ENCODE data around the gene MSI2.

Gene MSI2

GRCh38 chr17:57282296-57282695 lies 26.0 kb downstream of the MSI2 start:
- Histone ChIP-seq H3K18ac (ENCODE audit: low read length) (no peak overlapping the region), H3K4me2 (ENCODE audit: low read length) (no peak overlapping the region), H3K27me3 (ENCODE audit: insufficient read depth, low read length) (no peaks in the 10 kb centered on the region), H3K23ac (ENCODE audit: low read length) (no peak overlapping the region), H2BK5ac (ENCODE audit: low read depth, low read length, poor library complexity) (no peak overlapping the region), H3K4me3 (ENCODE audit: low read depth, low read length) (no peak overlapping the region), H3K4me1 (ENCODE audit: control insufficient read depth in 1 of 2, insufficient read depth in 2 of 2, low read length in 2 of 2) (peaks cover 7 to 15% of the 10 kb centered on the region in 2 experiments), H2BK12ac (ENCODE audit: low read length) (no peak overlapping the region), H3K4ac (ENCODE audit: low read depth, low read length) (no peak overlapping the region), H3K36me3 (ENCODE audit: control insufficient read depth in 1 of 2, insufficient read depth in 2 of 2, low read length in 2 of 2) (peaks cover 26 to 41% of the 10 kb centered on the region in 2 experiments), H2AFZ (ENCODE audit: insufficient read depth, low read length, poor library complexity) (no peak overlapping the region), H3K79me1 (ENCODE audit: low read length) (peaks cover 2% of the 10 kb centered on the region), H3K9me3 (ENCODE audit: insufficient read depth, low read depth, low read length) (no peaks in the 10 kb centered on the region), H3K14ac (ENCODE audit: low read length) (no peak overlapping the region), H3K27ac (ENCODE audit: low read depth, low read length) (no peak overlapping the region), H4K8ac (ENCODE audit: low read depth, low read length) (no peak overlapping the region), H2AK5ac (ENCODE audit: low read length) (no peak overlapping the region), H2BK120ac (ENCODE audit: insufficient read depth, low read length, poor library complexity) (no peak overlapping the region), H3K79me2 (ENCODE audit: control insufficient read depth, insufficient read depth, low read length, poor library complexity) (no peaks in the 10 kb centered on the region), H3K9ac (ENCODE audit: low read length) (no peak overlapping the region), H4K12ac (ENCODE audit: low read depth, low read length) (no peak overlapping the region), H4K91ac (ENCODE audit: low read depth, low read length) (no peak overlapping the region)
- DNase-seq: no peak
- WGBS (ENCODE audit: extremely low coverage, insufficient coverage, insufficient read length): no CpG with 5 or more reads among the region's 1 CpG

DNA sequence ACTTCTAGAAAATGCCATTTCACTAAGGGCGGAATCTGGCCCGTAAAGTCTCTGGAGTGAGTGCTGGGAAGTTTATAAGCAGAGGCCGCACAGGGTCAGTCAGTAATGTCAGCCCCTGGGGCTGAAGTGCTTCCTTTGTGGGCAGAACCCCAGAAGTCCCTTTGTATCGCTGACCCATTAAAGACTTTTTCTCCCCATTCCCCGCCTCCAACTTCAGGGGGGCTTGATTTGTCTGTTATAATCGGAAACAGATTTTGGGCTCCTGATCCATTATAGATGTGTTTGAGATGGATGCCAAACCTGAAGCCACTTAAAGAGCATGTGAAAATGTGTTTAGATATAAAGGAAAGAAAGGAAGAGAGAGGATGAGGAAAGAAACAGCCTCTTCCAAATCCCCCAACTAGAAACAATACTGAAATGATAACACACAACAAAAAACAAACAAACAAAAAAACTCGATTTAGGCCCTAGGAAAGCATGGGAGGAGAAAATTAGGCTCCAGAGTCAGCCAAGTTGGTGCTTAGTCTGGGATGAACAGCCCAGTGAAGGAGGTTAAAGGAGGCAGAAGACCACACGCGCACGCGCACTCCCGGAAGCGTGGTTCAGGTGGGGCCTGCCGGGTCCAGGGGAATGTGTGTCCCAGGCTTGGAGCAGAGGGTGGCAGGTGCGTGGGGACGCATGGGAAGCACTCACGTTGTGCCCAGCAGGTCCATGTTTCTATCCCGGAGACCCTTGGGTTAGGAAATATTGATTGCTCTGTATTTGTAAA lies 27.1 kb downstream of the MSI2 start:
- Histone ChIP-seq H3K4ac (ENCODE audit: low read depth, low read length) (no peak overlapping the region), H3K23ac (ENCODE audit: low read length) (no peak overlapping the region), H3K18ac (ENCODE audit: low read length) (no peak overlapping the region), H3K4me2 (ENCODE audit: low read length) (no peak overlapping the region), H2AK5ac (ENCODE audit: low read length) (peak overlapping the region; percentile 46), H4K12ac (ENCODE audit: low read depth, low read length) (no peak overlapping the region), H3K9me3 (ENCODE audit: insufficient read depth, low read depth, low read length) (no peaks in the 10 kb centered on the region), H3K9ac (ENCODE audit: low read length) (no peak overlapping the region), H3K4me3 (ENCODE audit: low read depth, low read length) (no peak overlapping the region), H3K14ac (ENCODE audit: low read length) (no peak overlapping the region), H4K91ac (ENCODE audit: low read depth, low read length) (no peak overlapping the region), H2BK12ac (ENCODE audit: low read length) (peak overlapping the region; percentile 39), H3K36me3 (ENCODE audit: control insufficient read depth in 1 of 2, insufficient read depth in 2 of 2, low read length in 2 of 2) (peaks cover 25 to 43% of the 10 kb centered on the region in 2 experiments), H4K8ac (ENCODE audit: low read depth, low read length) (no peak overlapping the region), H3K79me2 (ENCODE audit: control insufficient read depth, insufficient read depth, low read length, poor library complexity) (no peaks in the 10 kb centered on the region), H2BK5ac (ENCODE audit: low read depth, low read length, poor library complexity) (no peak overlapping the region), H3K27me3 (ENCODE audit: insufficient read depth, low read length) (no peaks in the 10 kb centered on the region), H2AFZ (ENCODE audit: insufficient read depth, low read length, poor library complexity) (no peak overlapping the region), H3K4me1 (ENCODE audit: control insufficient read depth in 1 of 2, insufficient read depth in 2 of 2, low read length in 2 of 2) (peaks cover 14 to 16% of the 10 kb centered on the region in 2 experiments), H3K79me1 (ENCODE audit: low read length) (peaks cover 2% of the 10 kb centered on the region), H2BK120ac (ENCODE audit: insufficient read depth, low read length, poor library complexity) (no peak overlapping the region), H3K27ac (ENCODE audit: low read depth, low read length) (no peak overlapping the region)
- no peak for DNase-seq
- WGBS (ENCODE audit: extremely low coverage, insufficient coverage, insufficient read length): no CpG with 5 or more reads among the region's 18 CpGs

- H2BK12ac ChIP-seq (ENCODE audit: low read length): no peak overlapping the region
- H3K14ac ChIP-seq (ENCODE audit: low read length): no peak overlapping the region
- H3K4ac ChIP-seq (ENCODE audit: low read depth, low read length): no peak overlapping the region
- H3K4me1 ChIP-seq (ENCODE audit: control insufficient read depth in 1 of 2, insufficient read depth in 2 of 2, low read length in 2 of 2): peaks cover 14 to 16% of the 10 kb centered on the region in 2 experiments
- H2AFZ ChIP-seq (ENCODE audit: insufficient read depth, low read length, poor library complexity): no peak overlapping the region
- no peak overlapping the region for H3K27ac ChIP-seq (ENCODE audit: low read depth, low read length)
- peaks cover 18 to 37% of the 10 kb centered on the region in 2 experiments for H3K36me3 ChIP-seq (ENCODE audit: control insufficient read depth in 1 of 2, insufficient read depth in 2 of 2, low read length in 2 of 2)
- no peak overlapping the region for H3K4me3 ChIP-seq (ENCODE audit: low read depth, low read length)
- no peak overlapping the region for H4K91ac ChIP-seq (ENCODE audit: low read depth, low read length)
- H2BK5ac ChIP-seq (ENCODE audit: low read depth, low read length, poor library complexity): no peak overlapping the region
- H3K9ac ChIP-seq (ENCODE audit: low read length): no peak overlapping the region
- H4K8ac ChIP-seq (ENCODE audit: low read depth, low read length): no peak overlapping the region
- H3K4me2 ChIP-seq (ENCODE audit: low read length): no peak overlapping the region
- H2BK120ac ChIP-seq (ENCODE audit: insufficient read depth, low read length, poor library complexity): no peak overlapping the region
- WGBS (ENCODE audit: extremely low coverage, insufficient coverage, insufficient read length): no CpG with 5 or more reads among the region's 3 CpGs
- H4K12ac ChIP-seq (ENCODE audit: low read depth, low read length): no peak overlapping the region
- no peak overlapping the region for H3K18ac ChIP-seq (ENCODE audit: low read length)
- H3K23ac ChIP-seq (ENCODE audit: low read length): no peak overlapping the region
- no peaks in the 10 kb centered on the region for H3K79me2 ChIP-seq (ENCODE audit: control insufficient read depth, insufficient read depth, low read length, poor library complexity)
- no peak overlapping the region for H2AK5ac ChIP-seq (ENCODE audit: low read length)
- DNase-seq: no peak
- no peaks in the 10 kb centered on the region for H3K27me3 ChIP-seq (ENCODE audit: insufficient read depth, low read length)
- no peaks in the 10 kb centered on the region for H3K9me3 ChIP-seq (ENCODE audit: insufficient read depth, low read depth, low read length)
- peaks cover 2% of the 10 kb centered on the region for H3K79me1 ChIP-seq (ENCODE audit: low read length)
Measured at GRCh38 chr17:57284583-57284982, 28.3 kb downstream of the MSI2 start.

GRCh38 chr17:57284984-57285646 lies 28.8 kb downstream of the MSI2 start:
- Histone ChIP-seq H4K12ac (ENCODE audit: low read depth, low read length) (no peak overlapping the region), H3K27me3 (ENCODE audit: insufficient read depth, low read length) (no peaks in the 10 kb centered on the region), H3K4me3 (ENCODE audit: low read depth, low read length) (no peak overlapping the region), H3K23ac (ENCODE audit: low read length) (no peak overlapping the region), H3K36me3 (ENCODE audit: control insufficient read depth in 1 of 2, insufficient read depth in 2 of 2, low read length in 2 of 2) (peaks cover 18 to 34% of the 10 kb centered on the region in 2 experiments), H3K79me2 (ENCODE audit: control insufficient read depth, insufficient read depth, low read length, poor library complexity) (no peaks in the 10 kb centered on the region), H3K9me3 (ENCODE audit: insufficient read depth, low read depth, low read length) (no peaks in the 10 kb centered on the region), H3K79me1 (ENCODE audit: low read length) (peaks cover 2% of the 10 kb centered on the region), H3K27ac (ENCODE audit: low read depth, low read length) (no peak overlapping the region), H3K4ac (ENCODE audit: low read depth, low read length) (no peak overlapping the region), H3K18ac (ENCODE audit: low read length) (no peak overlapping the region), H4K8ac (ENCODE audit: low read depth, low read length) (no peak overlapping the region), H2BK120ac (ENCODE audit: insufficient read depth, low read length, poor library complexity) (no peak overlapping the region), H4K91ac (ENCODE audit: low read depth, low read length) (no peak overlapping the region), H2AFZ (ENCODE audit: insufficient read depth, low read length, poor library complexity) (no peak overlapping the region), H3K9ac (ENCODE audit: low read length) (no peak overlapping the region), H2AK5ac (ENCODE audit: low read length) (no peak overlapping the region), H3K14ac (ENCODE audit: low read length) (no peak overlapping the region), H2BK12ac (ENCODE audit: low read length) (no peak overlapping the region), H2BK5ac (ENCODE audit: low read depth, low read length, poor library complexity) (no peak overlapping the region), H3K4me2 (ENCODE audit: low read length) (no peak overlapping the region), H3K4me1 (ENCODE audit: control insufficient read depth in 1 of 2, insufficient read depth in 2 of 2, low read length in 2 of 2) (peaks cover 14 to 16% of the 10 kb centered on the region in 2 experiments)
- WGBS (ENCODE audit: extremely low coverage, insufficient coverage, insufficient read length): no CpG with 5 or more reads among the region's 13 CpGs
- peak in 1 of 2 donors; percentile 37 for DNase-seq
